Effector memory CD8-positive, alpha-beta T cell (primary cell): ENCODE data around the gene MROH7.

Source experiments
- ATAC-seq: fragments of 150-1000 bp; cut with Tn5 transposase; replicated peaks from 2 replicates; pipeline ENCODE4 v1.10.0; 2021; ENCODE audit warnings: mild to moderate bottlenecking, moderate library complexity
- DNase-seq, 3 experiments: peaks; one replicate each; pipeline ENCODE4 v3.0.0; 2021
- H3K27ac Mint-ChIP-seq, 2 donors: one replicate each; pipeline ENCODE4 v1.8.0; 2022; ENCODE audit warnings: mild to moderate bottlenecking in 2 of 2, mixed read lengths in 2 of 2, moderate library complexity in 2 of 2
- H3K27me3 Mint-ChIP-seq, 2 donors: one replicate each; pipeline ENCODE4 v1.8.0; 2022; ENCODE audit warnings: mixed read lengths in 2 of 2
- H3K36me3 Mint-ChIP-seq: one replicate; pipeline ENCODE4 v1.8.0; 2022; ENCODE audit warnings: mild to moderate bottlenecking, moderate library complexity, mixed read lengths; ENCODE audit not compliant: insufficient read depth
- H3K4me1 Mint-ChIP-seq, 2 donors: one replicate each; pipeline ENCODE4 v1.8.0; 2022; ENCODE audit warnings: low read depth in 2 of 2, mixed read lengths in 2 of 2
- H3K4me3 Mint-ChIP-seq, 2 donors: one replicate each; pipeline ENCODE4 v1.8.0; 2022; ENCODE audit warnings: mild to moderate bottlenecking in 2 of 2, mixed read lengths in 2 of 2, moderate library complexity in 2 of 2
- H3K9me3 Mint-ChIP-seq, 2 donors: one replicate each; pipeline ENCODE4 v1.8.0; 2022; ENCODE audit warnings: mixed read lengths in 2 of 2

MROH7 gene

GRCh38 chr1:54604572-54605370 lies 36.8 kb upstream of the MROH7 start:
- DNase-seq = peak in 2 of 3 experiments; percentile 3 to 5
- ATAC-seq = peak; percentile 65
- H3K4me3 Mint-ChIP-seq = no peak overlapping the region

DNA sequence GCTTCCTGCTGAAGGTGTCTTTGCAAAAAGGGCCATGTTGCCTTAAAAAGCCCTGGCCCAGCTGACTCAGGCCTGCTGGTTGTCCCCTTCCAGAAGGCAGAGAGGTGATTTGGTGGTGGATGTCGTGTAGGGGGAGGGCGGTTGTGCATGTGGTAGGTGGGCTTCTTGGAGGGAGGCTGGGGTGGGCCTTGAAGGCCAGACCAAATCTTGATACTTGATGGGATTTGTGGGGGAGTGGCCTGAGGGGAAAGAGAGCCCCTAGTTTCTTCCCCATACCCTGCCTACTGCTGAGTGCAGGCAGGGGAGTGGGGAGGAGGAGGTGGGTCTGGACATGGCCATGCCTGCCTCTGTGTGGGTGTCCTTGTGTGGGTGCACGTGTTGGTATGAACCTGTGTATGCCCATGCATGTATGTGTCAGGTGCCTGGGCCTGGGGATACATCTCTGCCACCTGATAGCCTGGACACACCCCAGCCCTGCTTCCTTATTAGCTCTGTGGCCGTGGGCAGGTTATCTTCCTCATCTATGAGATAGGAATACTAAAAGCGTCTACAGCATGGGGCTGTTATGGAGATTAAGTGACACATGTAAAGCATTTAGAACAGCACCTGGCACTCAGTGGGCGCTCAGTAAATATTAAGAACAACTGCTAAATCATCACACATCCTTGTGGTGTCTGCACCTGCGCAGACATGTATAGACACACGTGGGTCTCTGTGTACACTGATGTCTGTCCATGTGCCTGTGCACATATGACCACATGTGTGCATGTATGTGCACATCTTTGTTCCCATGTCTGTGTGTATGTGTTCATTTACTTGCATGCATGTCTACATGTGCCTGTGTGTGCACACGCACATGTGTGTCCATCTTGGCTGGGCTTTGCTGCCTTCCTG lies 35.2 kb upstream of the MROH7 start:
- H3K9me3 Mint-ChIP-seq = no peaks in the 10 kb centered on the region
- peaks cover 9 to 12% of the 10 kb centered on the region in 2 donors for H3K4me1 Mint-ChIP-seq
- H3K27ac Mint-ChIP-seq = peak overlapping the region in 1 of 2 donors; percentile 50
- no peak for ATAC-seq
- no peak overlapping the region for H3K4me3 Mint-ChIP-seq
- H3K27me3 Mint-ChIP-seq = peaks cover 0 to 11% of the 10 kb centered on the region in 2 donors
- DNase-seq = no peak
- H3K36me3 Mint-ChIP-seq = no peaks in the 10 kb centered on the region

More at GRCh38 chr1:54604572-54605370, 36.8 kb upstream of the MROH7 start:
- H3K4me1 Mint-ChIP-seq = peaks cover 9 to 12% of the 10 kb centered on the region in 2 donors
- no peaks in the 10 kb centered on the region for H3K9me3 Mint-ChIP-seq
- no peaks in the 10 kb centered on the region for H3K36me3 Mint-ChIP-seq
- peak overlapping the region; percentile 78 to 84 for H3K27ac Mint-ChIP-seq
- H3K27me3 Mint-ChIP-seq = no peaks in the 10 kb centered on the region

DNA sequence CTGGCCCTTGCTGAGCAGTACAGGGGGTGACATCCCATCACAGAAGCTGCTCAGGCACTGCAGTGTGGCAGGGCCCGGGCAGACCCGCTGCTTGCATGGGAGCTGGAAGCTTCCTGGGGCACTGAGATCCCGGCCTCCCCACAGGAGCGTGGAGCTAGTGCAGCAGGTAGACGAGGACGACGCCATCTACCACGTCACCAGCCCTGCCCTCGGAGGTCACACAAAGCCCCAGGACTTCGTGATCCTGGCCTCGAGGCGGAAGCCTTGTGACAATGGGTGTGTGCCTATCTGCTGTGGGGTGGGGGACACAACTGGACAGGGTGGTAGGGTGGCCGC lies 34.6 kb upstream of the MROH7 start:
- peaks cover 0 to 15% of the 10 kb centered on the region in 2 donors for H3K27me3 Mint-ChIP-seq
- DNase-seq = no peak
- H3K27ac Mint-ChIP-seq = no peak overlapping the region
- H3K36me3 Mint-ChIP-seq = no peaks in the 10 kb centered on the region
- peaks cover 9 to 12% of the 10 kb centered on the region in 2 donors for H3K4me1 Mint-ChIP-seq
- no peak for ATAC-seq
- H3K4me3 Mint-ChIP-seq = no peak overlapping the region
- no peaks in the 10 kb centered on the region for H3K9me3 Mint-ChIP-seq

DNA sequence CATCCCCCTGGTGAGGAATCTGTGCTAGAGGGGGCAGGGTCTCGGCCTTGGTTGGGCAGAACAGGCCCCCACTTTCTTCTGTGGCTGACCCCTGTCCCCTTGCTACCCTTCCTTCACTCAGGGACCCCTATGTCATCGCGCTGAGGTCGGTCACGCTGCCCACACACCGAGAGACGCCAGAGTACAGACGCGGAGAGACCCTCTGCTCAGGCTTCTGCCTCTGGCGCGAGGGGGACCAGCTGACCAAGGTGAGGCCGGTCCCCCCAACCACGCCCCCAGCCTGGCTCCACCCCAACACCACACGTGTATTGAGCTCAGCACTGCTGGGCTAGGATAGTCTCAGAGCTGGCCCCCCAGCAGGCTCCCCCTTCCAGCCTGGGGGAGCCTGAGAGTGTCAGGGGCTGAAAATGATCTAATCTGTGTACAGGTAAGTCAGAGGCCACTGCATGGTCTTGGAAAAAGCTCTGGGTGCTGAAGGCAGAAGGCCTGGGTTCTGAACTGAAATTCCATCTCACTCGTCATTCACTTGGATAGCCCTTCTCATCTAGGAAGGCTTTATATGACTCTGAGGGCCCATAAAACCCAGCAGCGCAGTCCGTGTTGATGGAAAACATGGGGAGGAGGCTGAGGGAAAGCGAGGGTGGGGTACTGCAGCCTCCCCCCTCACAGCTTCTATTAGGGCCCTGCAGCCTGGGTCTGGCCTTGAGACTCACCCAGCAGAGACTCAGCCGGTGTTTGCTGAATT lies 33.6 kb upstream of the MROH7 start:
- Mint-ChIP-seq H3K27me3 (peaks cover 0 to 15% of the 10 kb centered on the region in 2 donors), H3K36me3 (no peaks in the 10 kb centered on the region), H3K9me3 (no peaks in the 10 kb centered on the region), H3K4me1 (peaks cover 9 to 12% of the 10 kb centered on the region in 2 donors), H3K4me3 (no peak overlapping the region), H3K27ac (no peak overlapping the region)
- no peak for ATAC-seq
- no peak for DNase-seq

DNA sequence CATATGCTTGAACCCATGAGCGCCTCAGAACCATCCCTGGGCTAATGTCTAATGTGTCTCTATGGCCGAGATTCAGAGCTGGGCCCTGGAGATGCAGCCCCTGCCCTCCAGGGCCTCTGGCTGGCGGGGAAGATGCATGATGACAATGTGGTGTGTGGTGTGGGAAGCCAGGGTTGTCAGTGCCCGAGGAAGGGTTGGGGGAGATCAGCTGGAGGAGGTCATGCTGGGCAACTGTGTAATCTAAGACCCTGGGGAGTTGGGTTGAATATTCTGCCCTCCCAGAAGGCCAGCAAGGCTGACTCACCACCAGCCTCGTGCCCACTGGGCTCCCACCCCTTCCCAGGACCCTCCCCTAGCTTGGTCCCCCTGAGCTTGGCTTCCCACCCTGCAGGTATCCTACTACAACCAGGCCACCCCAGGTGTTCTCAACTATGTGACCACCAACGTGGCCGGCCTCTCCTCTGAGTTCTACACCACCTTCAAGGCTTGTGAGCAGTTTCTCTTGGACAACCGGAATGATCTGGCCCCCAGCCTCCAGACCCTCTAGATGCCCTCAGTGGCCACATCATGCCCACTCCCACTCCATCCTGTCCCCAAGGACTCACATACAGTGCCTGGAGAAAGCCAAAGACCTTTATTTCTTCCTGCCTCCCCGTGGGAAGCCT lies 32.9 kb upstream of the MROH7 start:
- Mint-ChIP-seq H3K27ac (no peak overlapping the region), H3K9me3 (no peaks in the 10 kb centered on the region), H3K27me3 (peaks cover 0 to 15% of the 10 kb centered on the region in 2 donors), H3K36me3 (no peaks in the 10 kb centered on the region), H3K4me3 (no peak overlapping the region), H3K4me1 (peaks cover 9 to 12% of the 10 kb centered on the region in 2 donors)
- DNase-seq (no peak), ATAC-seq (no peak)

DNA sequence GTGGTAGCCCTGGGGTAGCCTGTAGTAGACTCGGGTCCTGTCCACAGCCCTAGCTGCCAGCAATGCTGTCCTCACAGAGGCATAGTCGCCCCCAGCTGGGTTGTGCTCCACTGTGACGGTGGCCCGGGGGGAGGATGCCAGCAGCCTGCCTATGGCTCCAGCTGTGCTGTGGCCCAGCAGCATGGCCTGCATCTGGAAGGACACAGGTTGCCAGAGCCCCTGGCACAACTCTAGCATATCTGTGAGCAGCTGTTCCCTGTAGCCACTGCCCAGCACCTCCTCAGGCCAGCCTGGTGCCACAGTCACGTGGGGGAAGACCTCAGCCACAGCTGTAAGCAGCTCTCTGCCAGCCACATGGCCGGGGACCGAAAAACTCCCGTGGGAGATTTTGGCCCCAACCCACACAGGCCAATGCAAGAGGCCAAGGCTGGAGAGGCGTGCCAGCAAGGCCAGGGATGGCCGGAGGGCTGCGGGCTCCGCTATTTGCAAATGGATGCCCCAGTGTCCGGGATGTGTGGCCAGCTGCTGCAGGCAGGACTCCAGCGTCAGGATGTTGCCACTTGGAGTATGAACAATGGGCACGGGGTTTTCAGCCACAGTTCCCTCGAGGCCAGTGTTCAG lies 32.2 kb upstream of the MROH7 start:
- Mint-ChIP-seq H3K36me3 (no peaks in the 10 kb centered on the region), H3K9me3 (no peaks in the 10 kb centered on the region)

GRCh38 chr1:54610048-54610447 lies 31.5 kb upstream of the MROH7 start:
- DNase-seq (no peak), ATAC-seq (no peak)
- no peak overlapping the region for H3K27ac Mint-ChIP-seq
- no peaks in the 10 kb centered on the region for H3K36me3 Mint-ChIP-seq
- H3K4me1 Mint-ChIP-seq = peaks cover under 1 to 2% of the 10 kb centered on the region in 2 donors
- H3K27me3 Mint-ChIP-seq = peaks cover 0 to 21% of the 10 kb centered on the region in 2 donors
- no peaks in the 10 kb centered on the region for H3K9me3 Mint-ChIP-seq
- H3K4me3 Mint-ChIP-seq = no peak overlapping the region

More for the DNA sequence above, 32.2 kb upstream of the MROH7 start:
- Mint-ChIP-seq H3K4me1 (peaks cover 7 to 9% of the 10 kb centered on the region in 2 donors), H3K27me3 (peaks cover 0 to 15% of the 10 kb centered on the region in 2 donors), H3K4me3 (no peak overlapping the region), H3K27ac (no peak overlapping the region)
- DNase-seq (no peak), ATAC-seq (no peak)

GRCh38 chr1:54610601-54611580 lies 30.7 kb upstream of the MROH7 start:
- ATAC-seq (no peak), DNase-seq (no peak)
- H3K4me1 Mint-ChIP-seq = no peaks in the 10 kb centered on the region
- H3K9me3 Mint-ChIP-seq = no peaks in the 10 kb centered on the region
- H3K36me3 Mint-ChIP-seq = no peaks in the 10 kb centered on the region
- H3K27ac Mint-ChIP-seq = no peak overlapping the region
- H3K27me3 Mint-ChIP-seq = peaks cover 0 to 28% of the 10 kb centered on the region in 2 donors
- no peak overlapping the region for H3K4me3 Mint-ChIP-seq

DNA sequence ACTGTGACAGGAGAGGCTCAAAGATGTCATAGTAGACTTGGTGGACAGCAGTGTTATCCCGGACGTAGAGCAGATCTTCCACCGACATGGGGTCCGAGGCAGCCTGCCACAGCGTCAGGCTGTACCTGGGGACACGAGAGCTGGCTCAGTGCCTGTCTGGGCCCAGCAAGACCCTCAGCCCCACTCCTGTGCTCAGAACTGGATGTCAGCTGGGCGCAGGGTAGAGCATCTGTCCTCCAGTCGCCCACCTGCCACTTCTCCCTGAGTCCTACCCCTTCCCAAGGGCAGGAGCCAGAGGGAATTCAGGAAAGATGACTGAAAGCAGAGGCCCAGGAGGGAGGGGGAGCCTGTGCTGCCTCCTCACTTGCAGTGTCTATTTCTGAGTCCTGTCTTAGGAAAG lies 30.0 kb upstream of the MROH7 start:
- no peak for DNase-seq
- no peak overlapping the region for H3K27ac Mint-ChIP-seq
- H3K27me3 Mint-ChIP-seq = peaks cover 0 to 28% of the 10 kb centered on the region in 2 donors
- no peaks in the 10 kb centered on the region for H3K9me3 Mint-ChIP-seq
- H3K4me3 Mint-ChIP-seq = no peak overlapping the region
- no peaks in the 10 kb centered on the region for H3K4me1 Mint-ChIP-seq
- H3K36me3 Mint-ChIP-seq = no peaks in the 10 kb centered on the region
- ATAC-seq = no peak

- no peaks in the 10 kb centered on the region for H3K36me3 Mint-ChIP-seq
- no peaks in the 10 kb centered on the region for H3K9me3 Mint-ChIP-seq
- ATAC-seq (no peak), DNase-seq (no peak)
- no peak overlapping the region for H3K27ac Mint-ChIP-seq
- H3K4me3 Mint-ChIP-seq = no peak overlapping the region
- no peaks in the 10 kb centered on the region for H3K4me1 Mint-ChIP-seq
- peaks cover 0 to 37% of the 10 kb centered on the region in 2 donors for H3K27me3 Mint-ChIP-seq
Measured at GRCh38 chr1:54614024-54614423, 27.6 kb upstream of the MROH7 start.

DNA sequence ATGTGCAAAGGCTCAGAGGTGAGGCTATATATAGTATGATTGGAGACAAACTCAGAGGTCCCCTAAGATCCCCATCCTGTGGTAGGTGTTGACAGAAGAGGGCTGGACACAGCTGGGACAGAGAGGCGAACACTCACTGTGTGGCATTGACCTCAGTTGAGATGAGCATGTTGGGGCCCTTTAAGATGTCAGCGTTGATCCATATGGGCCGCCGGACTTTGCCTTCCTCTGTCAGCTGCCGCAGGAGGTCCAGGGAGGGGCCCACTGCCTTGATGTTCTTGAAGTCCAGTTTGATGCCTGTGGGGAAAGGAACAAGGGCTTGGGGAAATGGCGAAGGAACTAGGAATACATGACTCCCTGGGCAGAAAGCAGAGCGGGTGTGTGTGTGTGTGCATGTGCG lies 27.0 kb upstream of the MROH7 start:
- H3K27ac Mint-ChIP-seq = no peak overlapping the region
- no peaks in the 10 kb centered on the region for H3K4me1 Mint-ChIP-seq
- H3K9me3 Mint-ChIP-seq = no peaks in the 10 kb centered on the region
- H3K27me3 Mint-ChIP-seq = peaks cover under 1 to 37% of the 10 kb centered on the region in 2 donors
- DNase-seq = no peak
- H3K36me3 Mint-ChIP-seq = no peaks in the 10 kb centered on the region
- no peak overlapping the region for H3K4me3 Mint-ChIP-seq
- ATAC-seq = no peak
